Measurements from ENCODE around the gene ANKLE1. TPM values are rescaled to one million over a fixed set of nuclear protein-coding genes. Genes with fewer than 3 reads are reported as not detected.

Gene ANKLE1
- total RNA-seq, 1 donor from 2014 or later = 2.3 TPM

DNA sequence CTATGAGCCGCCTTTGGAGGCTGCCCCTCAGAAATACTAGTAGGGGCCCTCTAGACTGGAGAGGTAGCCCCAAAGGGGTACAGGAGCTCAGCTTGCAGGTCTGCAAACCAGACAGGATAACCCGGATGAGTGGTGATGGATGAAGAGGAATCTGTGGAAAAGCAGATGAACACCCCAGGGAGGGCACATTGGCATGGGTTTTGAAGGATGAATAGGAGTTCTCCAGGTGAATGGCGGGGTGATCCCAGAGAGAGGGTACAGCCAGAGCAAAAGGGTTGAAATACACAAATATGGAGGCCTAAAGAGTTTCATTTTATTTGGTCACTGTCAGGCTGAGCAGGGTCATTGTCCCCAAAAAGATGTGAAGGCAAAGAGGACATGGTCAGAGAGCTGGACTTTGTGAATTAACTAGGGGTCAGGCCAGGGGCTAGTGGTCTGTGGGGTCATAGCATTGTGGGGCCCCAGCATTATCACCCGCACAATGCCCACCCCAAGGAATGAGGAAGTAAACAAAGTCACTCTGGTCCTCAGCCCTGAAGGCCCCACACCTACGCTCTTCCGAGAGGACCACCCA, 40.8 kb upstream of the ANKLE1 start:
- DNase-seq (ENCODE audit: low spot score) = no peak
- Mint-ChIP-seq H3K27me3 (ENCODE audit: unreplicated experiment) (peaks cover 16% of the 10 kb centered on the region), H3K4me3 (ENCODE audit: unreplicated experiment) (peak overlapping the region; percentile 5), H3K36me3 (ENCODE audit: low read depth, unreplicated experiment) (peaks cover 18% of the 10 kb centered on the region), H3K4me1 (ENCODE audit: unreplicated experiment) (peaks cover 19% of the 10 kb centered on the region), H3K27ac (ENCODE audit: unreplicated experiment) (peak overlapping the region; percentile 42), H3K9me3 (ENCODE audit: unreplicated experiment) (no peaks in the 10 kb centered on the region)
- TF ChIP-seq, protein P1, sequence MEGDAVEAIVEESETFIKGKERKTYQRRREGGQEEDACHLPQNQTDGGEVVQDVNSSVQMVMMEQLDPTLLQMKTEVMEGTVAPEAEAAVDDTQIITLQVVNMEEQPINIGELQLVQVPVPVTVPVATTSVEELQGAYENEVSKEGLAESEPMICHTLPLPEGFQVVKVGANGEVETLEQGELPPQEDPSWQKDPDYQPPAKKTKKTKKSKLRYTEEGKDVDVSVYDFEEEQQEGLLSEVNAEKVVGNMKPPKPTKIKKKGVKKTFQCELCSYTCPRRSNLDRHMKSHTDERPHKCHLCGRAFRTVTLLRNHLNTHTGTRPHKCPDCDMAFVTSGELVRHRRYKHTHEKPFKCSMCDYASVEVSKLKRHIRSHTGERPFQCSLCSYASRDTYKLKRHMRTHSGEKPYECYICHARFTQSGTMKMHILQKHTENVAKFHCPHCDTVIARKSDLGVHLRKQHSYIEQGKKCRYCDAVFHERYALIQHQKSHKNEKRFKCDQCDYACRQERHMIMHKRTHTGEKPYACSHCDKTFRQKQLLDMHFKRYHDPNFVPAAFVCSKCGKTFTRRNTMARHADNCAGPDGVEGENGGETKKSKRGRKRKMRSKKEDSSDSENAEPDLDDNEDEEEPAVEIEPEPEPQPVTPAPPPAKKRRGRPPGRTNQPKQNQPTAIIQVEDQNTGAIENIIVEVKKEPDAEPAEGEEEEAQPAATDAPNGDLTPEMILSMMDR (IDR thresholded peaks at IDR 0.05; ENCODE audit: unreplicated experiment) = no peak

DNA sequence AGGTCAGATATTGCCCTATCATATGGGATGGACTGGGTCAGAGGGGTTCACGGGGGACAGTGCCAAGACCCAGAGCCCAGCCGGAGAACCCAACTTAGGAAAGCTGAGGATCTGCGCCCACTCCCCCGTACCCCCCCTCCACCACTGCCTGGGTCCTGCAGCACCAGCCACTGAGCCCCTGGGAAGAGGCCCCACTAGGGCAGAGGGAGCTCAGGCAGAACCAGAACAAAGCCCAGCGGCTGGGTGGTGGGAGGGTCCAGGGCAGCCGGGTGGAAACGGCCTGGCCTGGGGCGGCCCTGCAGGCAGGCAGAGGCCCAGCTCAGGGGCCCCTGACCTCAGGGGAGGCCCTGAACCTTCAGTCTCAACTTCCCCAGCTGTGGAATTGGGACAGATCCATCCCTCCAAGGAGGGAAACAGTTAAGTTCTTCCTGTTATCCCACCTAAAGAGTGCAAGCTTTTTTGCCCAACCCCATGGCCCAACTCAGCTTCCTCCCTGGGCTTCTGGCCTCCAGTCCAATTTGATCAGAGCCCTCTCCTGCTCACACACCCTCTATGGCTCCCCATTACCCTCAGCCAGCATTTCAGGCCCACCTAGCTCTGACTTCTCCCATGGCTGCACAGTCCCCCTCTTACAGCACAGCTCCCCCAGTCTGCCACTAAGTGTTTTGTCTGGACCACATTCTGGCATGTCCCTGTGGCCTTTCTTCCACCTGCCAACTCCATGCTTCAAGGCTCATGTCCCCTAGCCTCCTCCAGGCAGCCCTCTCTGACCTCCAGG, 39.1 kb upstream of the ANKLE1 start:
- Mint-ChIP-seq H3K27ac (ENCODE audit: unreplicated experiment) (peak overlapping the region; percentile 52), H3K4me3 (ENCODE audit: unreplicated experiment) (peak overlapping the region; percentile 97), H3K27me3 (ENCODE audit: unreplicated experiment) (peaks cover 23% of the 10 kb centered on the region), H3K9me3 (ENCODE audit: unreplicated experiment) (no peaks in the 10 kb centered on the region), H3K4me1 (ENCODE audit: unreplicated experiment) (peaks cover 22% of the 10 kb centered on the region), H3K36me3 (ENCODE audit: low read depth, unreplicated experiment) (peaks cover 17% of the 10 kb centered on the region)
- DNase-seq (ENCODE audit: low spot score) = no peak
- TF ChIP-seq, protein P1 (IDR thresholded peaks at IDR 0.05; ENCODE audit: unreplicated experiment) = no peak

DNA sequence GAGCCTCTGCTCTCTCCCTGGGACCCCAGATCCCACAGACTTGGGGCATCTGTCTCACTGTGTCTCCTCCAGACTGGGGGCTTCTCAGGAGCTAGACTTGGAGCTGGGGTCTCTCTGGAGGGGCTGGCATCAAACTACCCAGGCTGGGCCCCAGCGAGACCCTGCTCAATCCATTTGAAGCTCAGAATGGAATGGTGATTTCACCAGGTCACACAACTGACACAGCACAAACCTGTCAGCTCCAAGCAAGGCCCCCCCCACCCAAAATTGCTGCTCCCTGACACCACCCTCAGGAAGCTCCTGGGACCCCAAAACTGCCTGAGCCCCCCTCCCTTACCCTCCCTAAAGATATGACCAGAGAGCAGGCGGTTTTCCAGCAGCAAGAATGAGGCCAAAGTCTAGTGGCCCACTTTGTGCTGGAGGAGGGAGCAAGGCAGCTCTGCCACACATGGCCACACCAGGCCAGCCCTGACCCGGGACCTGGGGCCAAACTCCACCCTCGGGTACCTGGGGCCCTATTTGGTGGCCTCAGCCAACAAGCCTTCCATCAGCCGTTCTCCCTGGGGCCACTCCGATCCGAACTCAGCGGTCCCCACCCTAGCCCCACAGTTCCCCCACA, 38.4 kb upstream of the ANKLE1 start:
- no peak for DNase-seq (ENCODE audit: low spot score)
- H3K36me3 Mint-ChIP-seq (ENCODE audit: low read depth, unreplicated experiment) = peaks cover 10% of the 10 kb centered on the region
- H3K27ac Mint-ChIP-seq (ENCODE audit: unreplicated experiment) = peak overlapping the region; percentile 52
- no peaks in the 10 kb centered on the region for H3K9me3 Mint-ChIP-seq (ENCODE audit: unreplicated experiment)
- peak overlapping the region; percentile 97 for H3K4me3 Mint-ChIP-seq (ENCODE audit: unreplicated experiment)
- H3K4me1 Mint-ChIP-seq (ENCODE audit: unreplicated experiment) = peaks cover 23% of the 10 kb centered on the region
- TF ChIP-seq, protein P1 (IDR thresholded peaks at IDR 0.05; ENCODE audit: unreplicated experiment) = no peak
- peaks cover 26% of the 10 kb centered on the region for H3K27me3 Mint-ChIP-seq (ENCODE audit: unreplicated experiment)

DNA sequence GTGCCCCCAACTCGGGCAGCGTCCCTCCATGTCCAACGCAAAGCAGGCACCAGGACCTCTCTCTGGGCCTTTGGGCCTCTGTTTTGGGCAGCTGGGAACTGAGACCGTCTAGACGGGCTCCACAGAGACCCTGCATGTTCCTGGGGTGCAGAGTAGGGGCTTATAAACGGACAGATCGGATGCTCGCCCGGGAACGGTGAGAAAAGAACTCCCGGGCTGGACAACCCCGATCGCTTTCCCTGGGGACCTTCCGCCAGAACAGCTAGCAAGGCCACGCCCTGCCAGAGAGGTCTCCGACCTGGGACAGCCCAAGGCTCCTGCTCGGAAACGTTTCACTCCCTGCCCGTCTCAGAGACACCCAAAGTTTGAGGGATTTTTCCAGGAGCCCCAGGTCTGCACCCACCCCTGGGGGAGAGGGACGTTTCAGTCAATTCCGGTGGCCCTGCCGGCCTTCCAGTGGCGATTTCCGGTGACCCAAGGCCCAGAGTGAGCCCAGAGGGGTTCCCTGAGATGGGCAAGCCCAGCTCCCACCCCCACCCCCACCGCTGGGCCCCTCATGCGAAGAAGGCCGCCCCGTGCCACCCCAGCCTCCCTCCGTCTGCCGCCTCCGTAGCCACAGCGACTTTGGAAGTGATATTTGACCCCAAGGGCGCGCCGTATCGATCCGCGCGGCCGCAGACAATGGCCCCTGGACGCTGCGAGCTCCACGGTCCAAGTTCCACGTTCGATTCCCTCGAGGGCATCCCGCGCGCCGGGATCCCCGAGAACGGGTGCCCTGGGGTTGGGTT, 37.7 kb upstream of the ANKLE1 start:
- DNase-seq (ENCODE audit: low spot score) = peak; percentile 42
- Mint-ChIP-seq H3K4me3 (ENCODE audit: unreplicated experiment) (peak overlapping the region; percentile 97), H3K36me3 (ENCODE audit: low read depth, unreplicated experiment) (peaks cover 8% of the 10 kb centered on the region), H3K9me3 (ENCODE audit: unreplicated experiment) (no peaks in the 10 kb centered on the region), H3K4me1 (ENCODE audit: unreplicated experiment) (peaks cover 23% of the 10 kb centered on the region), H3K27me3 (ENCODE audit: unreplicated experiment) (peaks cover 27% of the 10 kb centered on the region), H3K27ac (ENCODE audit: unreplicated experiment) (peak overlapping the region; percentile 48)
- TF ChIP-seq, protein P1 (IDR thresholded peaks at IDR 0.05; ENCODE audit: unreplicated experiment) = no peak
